Coronary artery (tissue), 2 donors: Measurements from ENCODE around the gene CDH24.

Source experiments
- DNase-seq: peaks from one replicate; pipeline ENCODE4 v3.0.0-alpha.2; 2017; ENCODE audit warnings: low spot score
- H3K27ac ChIP-seq, 2 donors: fragments of 200-600 bp; sonication (generic); one replicate each; pipeline ENCODE4 v1.5.1; 2016 to 2019
- H3K4me3 ChIP-seq: fragments of 200-600 bp; sonication (generic); 2 replicates; pipeline ENCODE4 v1.5.1; 2016; ENCODE audit warnings: mild to moderate bottlenecking, moderate library complexity
- CTCF ChIP-seq: fragments of 200-600 bp; sonication (generic); IDR thresholded peaks from one replicate; pipeline ENCODE4 v1.5.1; 2019; ENCODE audit warnings: antibody characterized with exemption

The CDH24 gene

GRCh38 chr14:23042162-23042965 lies 15.0 kb downstream of the CDH24 start, which contains the start of gene PSMB11:
PSMB11 (plus strand) TSS chr14:23042212; CDS start chr14:23042226, 14 bp downstream.
- DNase-seq = no peak
- no peak for TF ChIP-seq CTCF
- no peak within 1 kb of the TSS for H3K27ac ChIP-seq
- no peak within 1 kb of the TSS for H3K4me3 ChIP-seq

- no peak overlapping the region for H3K4me3 ChIP-seq
- no peak overlapping the region for H3K27ac ChIP-seq
- no peak for DNase-seq
- TF ChIP-seq CTCF = no peak
Measured at GRCh38 chr14:23041729-23042128, 15.6 kb downstream of the CDH24 start.

- DNase-seq = no peak
- Histone ChIP-seq H3K4me3 (no peak overlapping the region), H3K27ac (no peak overlapping the region)
- TF ChIP-seq CTCF = no peak
Measured at GRCh38 chr14:23040100-23040499, 17.2 kb downstream of the CDH24 start.

GRCh38 chr14:23035303-23036144 lies 21.8 kb downstream of the CDH24 start:
- peak overlapping the region; percentile 77 for H3K4me3 ChIP-seq
- H3K27ac ChIP-seq = peak overlapping the region; percentile 87 to 96
- TF ChIP-seq CTCF = no peak
- DNase-seq = no peak

- TF ChIP-seq CTCF = no peak
- DNase-seq = peak; percentile 94
- H3K27ac ChIP-seq = peak within 1 kb of the TSS; percentile 87 to 96
- peak within 1 kb of the TSS; percentile 77 for H3K4me3 ChIP-seq
Measured at GRCh38 chr14:23034498-23035302, 22.6 kb downstream of the CDH24 start, which contains the start of gene PSMB5. PSMB5 (minus strand) TSS chr14:23034900; CDS start chr14:23034881, 19 bp downstream.

- TF ChIP-seq CTCF = no peak
- Histone ChIP-seq H3K27ac (peak overlapping the region; percentile 87 to 96), H3K4me3 (peak overlapping the region; percentile 77)
- DNase-seq = no peak
Measured at GRCh38 chr14:23033801-23034497, 23.4 kb downstream of the CDH24 start.
